RWPE1 (cell line): ENCODE measurements around the gene AHCTF1.

ENCODE experiments used
- CTCF ChIA-PET: fragments of 350-600 bp; sonication (Branson Sonifier 250); formaldehyde crosslinking; extraction: SDS; loops from one replicate; lab custom pipeline; 2021; lab: Yijun Ruan, JAX
- POLR2A ChIA-PET: fragments of 400-600 bp; formaldehyde crosslinking; extraction: SDS; loops from one replicate; lab custom pipeline; 2020; ENCODE audit warnings: antibody characterized with exemption; ENCODE audit not compliant: low non-redundant PET; lab: Yijun Ruan, JAX
- DNase-seq: peaks from one replicate; pipeline ENCODE4 v3.0.0; 2012; ENCODE audit warnings: low spot score
- H3K27ac ChIP-seq: fragments of 450-650 bp; 2 replicates; pipeline ENCODE4 v1.5.1; 2017
- TF ChIP-seq, protein P1 (sequence below): fragments of 450-650 bp; conservative IDR thresholded peaks from 2 replicates; pipeline ENCODE4 v1.5.1; 2017; ENCODE audit warnings: low read depth, mild to moderate bottlenecking

AHCTF1 gene

DNA sequence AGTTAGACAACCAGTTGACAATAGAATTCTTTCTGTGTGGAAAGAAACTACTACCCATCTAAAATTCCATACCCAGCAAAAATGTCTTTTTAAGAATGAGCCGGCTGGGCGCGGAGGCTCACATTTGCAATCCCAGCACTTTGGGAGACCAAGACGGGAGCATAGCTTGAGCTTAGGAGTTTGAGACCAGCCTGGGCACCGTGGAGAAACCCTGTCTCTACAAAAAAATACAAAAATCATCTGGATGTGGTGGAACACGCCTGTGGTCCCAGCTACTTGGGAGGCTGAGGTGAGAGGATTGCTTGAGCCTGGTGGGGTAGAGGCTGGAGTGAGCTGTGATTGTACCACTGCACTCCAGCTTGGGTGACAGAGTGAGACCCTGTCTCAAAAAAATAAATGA lies 128.4 kb downstream of the AHCTF1 start:
- ChIA-PET POLR2A (no interaction called here), CTCF (interaction anchor here (0.7 kb wide), 1 partner anchor 100 kb away, joined by 6 read pairs; no protein-coding TSS in a partner anchor)
- no peak overlapping the region for H3K27ac ChIP-seq
- TF ChIP-seq, protein P1, sequence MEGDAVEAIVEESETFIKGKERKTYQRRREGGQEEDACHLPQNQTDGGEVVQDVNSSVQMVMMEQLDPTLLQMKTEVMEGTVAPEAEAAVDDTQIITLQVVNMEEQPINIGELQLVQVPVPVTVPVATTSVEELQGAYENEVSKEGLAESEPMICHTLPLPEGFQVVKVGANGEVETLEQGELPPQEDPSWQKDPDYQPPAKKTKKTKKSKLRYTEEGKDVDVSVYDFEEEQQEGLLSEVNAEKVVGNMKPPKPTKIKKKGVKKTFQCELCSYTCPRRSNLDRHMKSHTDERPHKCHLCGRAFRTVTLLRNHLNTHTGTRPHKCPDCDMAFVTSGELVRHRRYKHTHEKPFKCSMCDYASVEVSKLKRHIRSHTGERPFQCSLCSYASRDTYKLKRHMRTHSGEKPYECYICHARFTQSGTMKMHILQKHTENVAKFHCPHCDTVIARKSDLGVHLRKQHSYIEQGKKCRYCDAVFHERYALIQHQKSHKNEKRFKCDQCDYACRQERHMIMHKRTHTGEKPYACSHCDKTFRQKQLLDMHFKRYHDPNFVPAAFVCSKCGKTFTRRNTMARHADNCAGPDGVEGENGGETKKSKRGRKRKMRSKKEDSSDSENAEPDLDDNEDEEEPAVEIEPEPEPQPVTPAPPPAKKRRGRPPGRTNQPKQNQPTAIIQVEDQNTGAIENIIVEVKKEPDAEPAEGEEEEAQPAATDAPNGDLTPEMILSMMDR: no peak
- no peak for DNase-seq

- H3K27ac ChIP-seq: no peak overlapping the region
- DNase-seq: no peak
- POLR2A ChIA-PET: no interaction called here
- TF ChIP-seq, protein P1: no peak
- CTCF ChIA-PET: no interaction called here
Observed at GRCh38 chr1:246801241-246802020, 130.3 kb downstream of the AHCTF1 start.

DNA sequence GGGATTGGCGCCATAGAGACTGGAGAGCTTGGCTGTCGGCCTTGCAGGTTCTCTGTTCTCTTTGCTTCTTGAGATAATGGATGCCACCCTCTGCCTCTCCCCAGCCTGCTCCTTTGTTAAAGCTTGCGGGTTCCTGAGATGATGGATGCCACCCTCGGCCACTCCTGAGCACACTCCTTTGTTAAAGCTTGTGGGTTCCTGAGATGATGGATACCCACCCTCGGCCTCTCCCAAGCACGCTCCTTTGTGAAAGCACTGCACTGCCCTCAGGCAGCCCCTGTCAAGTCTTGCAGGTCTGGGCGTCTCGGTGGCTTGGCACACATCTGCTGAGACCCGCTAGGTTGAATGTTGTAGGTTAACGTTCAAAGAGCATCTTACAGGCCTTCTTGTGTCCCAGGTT lies 131.0 kb downstream of the AHCTF1 start:
- ChIA-PET POLR2A (no interaction called here), CTCF (interaction anchor here (0.5 kb wide), 1 partner anchor 9 kb away, joined by 5 read pairs; no protein-coding TSS in a partner anchor)
- DNase-seq: no peak
- H3K27ac ChIP-seq: no peak overlapping the region
- TF ChIP-seq, protein P1: no peak

DNA sequence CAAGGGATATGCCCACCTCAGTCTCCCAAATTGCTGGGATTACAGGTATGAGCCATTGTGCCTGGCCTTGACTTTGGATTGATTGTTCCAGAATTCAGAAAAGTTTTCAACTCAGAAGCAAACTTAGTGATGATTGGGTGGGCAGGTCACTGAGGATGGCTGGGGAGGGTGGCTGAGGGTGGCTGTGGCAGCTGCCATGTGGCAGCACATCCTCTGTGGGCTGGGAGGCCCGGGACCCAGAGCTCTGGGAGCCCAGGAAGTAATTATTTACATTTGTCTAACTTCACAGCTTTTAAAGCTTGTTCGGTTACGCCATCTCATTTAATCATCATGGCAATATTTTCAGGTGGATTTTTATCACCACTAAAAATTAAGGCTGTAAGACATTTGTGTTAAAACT lies 131.4 kb downstream of the AHCTF1 start:
- DNase-seq: no peak
- TF ChIP-seq, protein P1: no peak
- ChIA-PET CTCF (interaction anchor here (0.5 kb wide), 2 partner anchors 8 to 10 kb away, joined by 4 to 5 read pairs; no protein-coding TSS in a partner anchor), POLR2A (no interaction called here)
- H3K27ac ChIP-seq: no peak overlapping the region

- TF ChIP-seq, protein P1: no peak
- ChIA-PET CTCF (interaction anchor here (0.9 kb wide), 1 partner anchor 122 kb away, joined by 4 read pairs; no protein-coding TSS in a partner anchor), POLR2A (interaction anchor here (0.6 kb wide), 1 partner anchor 28 kb away, joined by 4 read pairs; no protein-coding TSS in a partner anchor)
- no peak overlapping the region for H3K27ac ChIP-seq
- DNase-seq: no peak
Observed at GRCh38 chr1:246798606-246799496, 132.9 kb downstream of the AHCTF1 start.

- TF ChIP-seq, protein P1: no peak
- ChIA-PET CTCF (no interaction called here), POLR2A (no interaction called here)
- H3K27ac ChIP-seq: no peak overlapping the region
- DNase-seq: no peak
Observed at GRCh38 chr1:246798107-246798506, 133.6 kb downstream of the AHCTF1 start.
